ENCODE results near the gene CAMK2B.

CAMK2B gene

GRCh38 chr7:44189993-44190872 is 135.2 kb downstream of the CAMK2B start:
- Histone ChIP-seq H3K4me1 (ENCODE audit: insufficient read depth, low read length) (peaks cover 6% of the 10 kb centered on the region), H3K9me3 (ENCODE audit: low read length) (no peaks in the 10 kb centered on the region), H2AFZ (ENCODE audit: low read depth, low read length) (no peak overlapping the region), H3K36me3 (ENCODE audit: insufficient read depth, low read length) (no peaks in the 10 kb centered on the region), H3K4me3 (ENCODE audit: low read length) (no peak overlapping the region), H3K27me3 (ENCODE audit: insufficient read depth, low read length) (peaks cover 6% of the 10 kb centered on the region)

DNA sequence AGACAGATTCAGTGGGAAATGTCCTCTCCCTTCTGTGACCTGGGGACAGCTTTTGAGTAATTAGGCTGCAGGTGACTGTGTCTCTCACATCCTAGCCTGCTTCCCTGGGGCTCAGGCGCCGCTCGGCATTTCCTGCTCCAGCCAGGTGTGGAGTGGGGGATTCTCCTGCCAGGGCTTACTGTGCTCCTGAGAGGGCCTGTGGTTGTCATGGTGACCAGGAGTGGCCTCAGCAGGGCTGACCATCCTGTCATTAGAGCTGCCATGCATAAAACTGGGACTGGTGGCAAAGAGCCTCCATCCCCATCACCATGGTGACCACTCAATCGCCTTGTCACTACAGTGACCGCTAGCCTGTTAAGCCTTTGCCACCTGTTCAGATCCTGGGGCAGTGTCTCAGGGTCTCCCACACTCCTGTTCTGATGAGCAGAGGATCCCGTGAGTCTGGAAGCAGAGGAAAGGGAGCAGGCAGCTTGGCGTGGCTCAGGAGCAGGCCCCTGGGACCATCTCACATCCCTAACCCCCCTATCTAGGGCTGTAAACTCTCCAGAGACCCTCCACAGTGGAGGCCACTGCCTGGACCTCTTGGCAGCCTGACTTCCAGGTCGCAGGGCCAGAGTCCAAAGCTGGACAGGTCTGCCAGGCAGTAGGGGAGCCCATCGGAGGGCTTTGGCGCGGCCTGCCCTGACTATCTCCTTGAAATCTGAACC is 136.0 kb downstream of the CAMK2B start, which contains the start of gene GCK:
Gene GCK (minus strand): TSS at position 154 of the 707 bp plus-strand sequence. CDS start 486 bp downstream, outside the sequence.
- H3K4me3 ChIP-seq (ENCODE audit: low read length): no peak within 1 kb of the TSS

DNA sequence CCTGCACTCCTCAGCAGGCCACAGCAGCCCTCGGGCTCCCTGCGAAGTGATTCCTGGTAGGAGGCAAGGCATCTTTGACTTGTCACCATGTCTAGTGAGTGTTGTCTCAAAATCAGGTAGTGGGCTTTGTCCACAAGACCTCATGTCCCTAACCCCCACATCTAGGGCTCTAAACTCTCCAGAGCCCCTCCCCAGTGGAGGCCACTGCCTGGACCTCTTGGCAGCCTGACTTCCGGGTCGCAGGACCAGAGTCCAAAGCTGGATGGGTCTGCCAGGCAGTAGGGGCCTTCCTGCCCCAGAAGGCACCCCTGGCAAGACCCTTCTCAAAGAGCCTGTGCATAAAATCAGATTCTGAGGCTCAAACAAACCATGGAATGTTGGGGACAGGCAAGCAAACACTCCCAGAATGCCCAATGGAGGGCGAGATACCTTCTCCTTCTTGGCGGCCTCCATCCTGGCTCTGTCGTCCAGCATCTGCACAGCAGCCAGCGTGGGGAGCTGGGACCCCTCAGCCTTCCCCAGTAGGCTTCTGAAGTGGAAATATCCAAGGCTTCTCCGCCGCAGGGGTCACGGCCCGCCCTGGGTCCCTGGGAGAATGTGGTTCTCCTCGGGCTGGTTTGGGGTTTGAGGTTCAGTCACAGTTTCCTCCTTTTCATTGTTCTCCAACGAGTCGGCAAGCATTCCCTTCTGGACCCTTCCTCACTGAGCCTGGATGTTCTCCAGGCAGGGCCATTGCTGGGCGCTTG is 136.7 kb downstream of the CAMK2B start:
- H3K27me3 ChIP-seq (ENCODE audit: insufficient read depth, low read length): peaks cover 10% of the 10 kb centered on the region
- H2AFZ ChIP-seq (ENCODE audit: low read depth, low read length): no peak overlapping the region
- no peaks in the 10 kb centered on the region for H3K9me3 ChIP-seq (ENCODE audit: low read length)
- H3K4me3 ChIP-seq (ENCODE audit: low read length): no peak overlapping the region
- H3K36me3 ChIP-seq (ENCODE audit: insufficient read depth, low read length): no peaks in the 10 kb centered on the region
- peaks cover 12% of the 10 kb centered on the region for H3K4me1 ChIP-seq (ENCODE audit: insufficient read depth, low read length)

More for the DNA sequence above, 136.0 kb downstream of the CAMK2B start, which contains the start of gene GCK:
- peaks cover 12% of the 10 kb centered on the region for H3K4me1 ChIP-seq (ENCODE audit: insufficient read depth, low read length)
- H2AFZ ChIP-seq (ENCODE audit: low read depth, low read length): no peak within 1 kb of the TSS
- peaks cover 10% of the 10 kb centered on the region for H3K27me3 ChIP-seq (ENCODE audit: insufficient read depth, low read length)
- no peaks in the 10 kb centered on the region for H3K9me3 ChIP-seq (ENCODE audit: low read length)
- no peaks in the 10 kb centered on the region for H3K36me3 ChIP-seq (ENCODE audit: insufficient read depth, low read length)

GRCh38 chr7:44187636-44188416 is 137.6 kb downstream of the CAMK2B start:
- H2AFZ ChIP-seq (ENCODE audit: low read depth, low read length): no peak overlapping the region
- peaks cover 1% of the 10 kb centered on the region for H3K9me3 ChIP-seq (ENCODE audit: low read length)
- H3K4me3 ChIP-seq (ENCODE audit: low read length): no peak overlapping the region
- H3K36me3 ChIP-seq (ENCODE audit: insufficient read depth, low read length): no peaks in the 10 kb centered on the region
- peaks cover 7% of the 10 kb centered on the region for H3K27me3 ChIP-seq (ENCODE audit: insufficient read depth, low read length)
- H3K4me1 ChIP-seq (ENCODE audit: insufficient read depth, low read length): peaks cover 12% of the 10 kb centered on the region

DNA sequence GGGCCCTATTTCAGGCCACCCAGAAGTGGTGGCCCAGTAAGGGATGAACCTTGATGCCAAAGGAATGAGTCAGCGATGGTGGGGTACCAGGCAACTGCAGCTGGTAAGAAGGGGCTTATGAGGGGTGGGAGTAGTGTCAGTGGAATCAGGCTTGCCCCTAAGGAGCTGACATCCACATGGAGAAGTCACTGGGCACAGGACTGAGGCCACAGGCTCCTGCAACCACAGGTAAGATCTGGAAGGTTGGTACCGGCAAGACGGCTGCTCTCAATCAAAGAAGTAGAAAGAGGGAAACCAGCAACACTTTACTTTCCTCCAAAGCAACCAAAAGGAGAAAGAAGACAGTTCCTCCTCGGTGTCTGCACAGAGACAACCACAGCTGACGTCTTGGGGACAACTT is 138.7 kb downstream of the CAMK2B start:
- Histone ChIP-seq H3K4me3 (ENCODE audit: low read length) (no peak overlapping the region), H3K4me1 (ENCODE audit: insufficient read depth, low read length) (peaks cover 12% of the 10 kb centered on the region), H3K9me3 (ENCODE audit: low read length) (peaks cover 6% of the 10 kb centered on the region), H3K27me3 (ENCODE audit: insufficient read depth, low read length) (peaks cover 15% of the 10 kb centered on the region), H3K36me3 (ENCODE audit: insufficient read depth, low read length) (no peaks in the 10 kb centered on the region), H2AFZ (ENCODE audit: low read depth, low read length) (no peak overlapping the region)

DNA sequence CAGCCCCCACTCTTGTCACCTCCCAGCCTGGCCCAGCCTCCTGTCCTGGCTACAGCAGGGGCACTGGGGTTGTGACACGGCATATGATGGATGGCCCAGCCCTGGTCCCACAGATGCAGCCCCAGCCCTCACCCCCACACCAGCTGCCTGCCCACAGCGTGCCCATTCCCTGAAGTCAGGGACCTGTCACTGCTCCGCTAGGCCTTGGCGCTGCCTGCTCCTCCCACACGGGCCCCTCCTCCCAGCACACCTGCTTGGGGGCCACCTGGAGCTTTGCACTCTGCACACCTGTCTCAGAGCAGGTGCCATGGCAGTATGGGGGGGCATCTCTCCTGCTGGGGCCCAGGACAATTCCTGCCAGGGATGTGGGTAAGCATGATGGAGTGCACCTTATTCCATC is 139.7 kb downstream of the CAMK2B start:
- Histone ChIP-seq H3K9me3 (ENCODE audit: low read length) (peaks cover 6% of the 10 kb centered on the region), H2AFZ (ENCODE audit: low read depth, low read length) (no peak overlapping the region), H3K36me3 (ENCODE audit: insufficient read depth, low read length) (no peaks in the 10 kb centered on the region), H3K4me3 (ENCODE audit: low read length) (no peak overlapping the region), H3K27me3 (ENCODE audit: insufficient read depth, low read length) (peaks cover 19% of the 10 kb centered on the region), H3K4me1 (ENCODE audit: insufficient read depth, low read length) (peaks cover 12% of the 10 kb centered on the region)

GRCh38 chr7:44184873-44185446 is 140.4 kb downstream of the CAMK2B start:
- Histone ChIP-seq H2AFZ (ENCODE audit: low read depth, low read length) (peak overlapping the region; percentile 62), H3K27me3 (ENCODE audit: insufficient read depth, low read length) (peaks cover 19% of the 10 kb centered on the region), H3K4me3 (ENCODE audit: low read length) (no peak overlapping the region), H3K4me1 (ENCODE audit: insufficient read depth, low read length) (peaks cover 12% of the 10 kb centered on the region), H3K9me3 (ENCODE audit: low read length) (peaks cover 6% of the 10 kb centered on the region), H3K36me3 (ENCODE audit: insufficient read depth, low read length) (no peaks in the 10 kb centered on the region)

GRCh38 chr7:44184206-44184872 is 141.1 kb downstream of the CAMK2B start:
- Histone ChIP-seq H3K27me3 (ENCODE audit: insufficient read depth, low read length) (peaks cover 19% of the 10 kb centered on the region), H3K9me3 (ENCODE audit: low read length) (peaks cover 6% of the 10 kb centered on the region), H3K4me3 (ENCODE audit: low read length) (no peak overlapping the region), H3K36me3 (ENCODE audit: insufficient read depth, low read length) (no peaks in the 10 kb centered on the region), H3K4me1 (ENCODE audit: insufficient read depth, low read length) (peaks cover 9% of the 10 kb centered on the region), H2AFZ (ENCODE audit: low read depth, low read length) (peak overlapping the region; percentile 62)

DNA sequence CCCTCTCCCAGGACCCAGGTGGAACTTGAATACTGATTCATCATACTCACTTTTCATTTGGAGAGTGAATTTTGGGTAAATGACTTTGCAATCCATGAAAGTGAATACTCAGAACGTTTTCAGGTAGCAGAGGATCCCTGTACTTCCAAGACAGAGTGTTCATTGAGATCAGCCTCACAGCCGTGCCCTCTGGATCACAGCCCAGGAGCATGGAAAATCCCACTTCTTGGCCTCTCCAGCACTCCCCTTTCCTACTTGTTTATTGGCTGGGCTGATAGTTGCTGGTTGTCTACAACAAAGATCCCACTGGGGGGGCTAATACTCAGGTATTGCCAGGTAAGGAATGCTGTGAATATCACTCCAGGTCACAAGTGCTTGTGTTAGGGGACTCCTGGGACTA is 142.0 kb downstream of the CAMK2B start:
- peaks cover 16% of the 10 kb centered on the region for H3K27me3 ChIP-seq (ENCODE audit: insufficient read depth, low read length)
- peaks cover 7% of the 10 kb centered on the region for H3K4me1 ChIP-seq (ENCODE audit: insufficient read depth, low read length)
- peaks cover 6% of the 10 kb centered on the region for H3K9me3 ChIP-seq (ENCODE audit: low read length)
- no peaks in the 10 kb centered on the region for H3K36me3 ChIP-seq (ENCODE audit: insufficient read depth, low read length)
- no peak overlapping the region for H2AFZ ChIP-seq (ENCODE audit: low read depth, low read length)
- H3K4me3 ChIP-seq (ENCODE audit: low read length): no peak overlapping the region

DNA sequence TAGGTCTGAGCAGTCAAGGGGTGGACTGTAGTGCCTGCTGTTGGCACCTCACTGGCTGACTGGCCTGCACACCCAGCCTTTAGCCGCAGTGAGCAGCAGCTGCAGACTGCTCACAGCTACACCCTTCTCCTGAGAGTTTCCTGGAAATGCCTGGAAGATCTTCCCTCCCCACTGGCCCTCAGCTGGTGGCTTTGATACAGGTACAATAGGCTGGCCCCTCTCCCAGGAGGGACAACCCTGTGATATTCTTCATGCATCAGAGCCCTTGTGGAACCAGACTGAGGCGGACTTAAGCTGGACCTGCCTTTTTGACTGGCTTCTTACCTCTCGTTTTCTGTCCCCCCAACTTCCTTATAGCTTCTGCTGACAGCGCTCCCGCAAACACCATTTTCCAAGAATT is 142.6 kb downstream of the CAMK2B start:
- peaks cover 8% of the 10 kb centered on the region for H3K4me1 ChIP-seq (ENCODE audit: insufficient read depth, low read length)
- H3K9me3 ChIP-seq (ENCODE audit: low read length): peaks cover 6% of the 10 kb centered on the region
- H2AFZ ChIP-seq (ENCODE audit: low read depth, low read length): no peak overlapping the region
- no peaks in the 10 kb centered on the region for H3K36me3 ChIP-seq (ENCODE audit: insufficient read depth, low read length)
- H3K4me3 ChIP-seq (ENCODE audit: low read length): no peak overlapping the region
- peaks cover 16% of the 10 kb centered on the region for H3K27me3 ChIP-seq (ENCODE audit: insufficient read depth, low read length)

GRCh38 chr7:44180631-44181030 is 144.8 kb downstream of the CAMK2B start:
- Histone ChIP-seq H3K36me3 (ENCODE audit: insufficient read depth, low read length) (no peaks in the 10 kb centered on the region), H2AFZ (ENCODE audit: low read depth, low read length) (no peak overlapping the region), H3K9me3 (ENCODE audit: low read length) (peaks cover 6% of the 10 kb centered on the region), H3K27me3 (ENCODE audit: insufficient read depth, low read length) (peaks cover 19% of the 10 kb centered on the region), H3K4me3 (ENCODE audit: low read length) (no peak overlapping the region), H3K4me1 (ENCODE audit: insufficient read depth, low read length) (peaks cover 10% of the 10 kb centered on the region)
